Gastroesophageal sphincter (tissue), 3 donors: ENCODE data around the gene ADD2.

Source experiments
- POLR2A ChIP-seq, 2 donors: fragments of 450-650 bp; IDR thresholded peaks; one replicate each; pipeline ENCODE4 v1.6.1; 2017; ENCODE audit warnings: antibody characterized with exemption in 2 of 2, mild to moderate bottlenecking in 2 of 2, moderate library complexity in 1 of 2
- POLR2AphosphoS5 ChIP-seq: sonication (generic); formaldehyde crosslinking; IDR thresholded peaks from one replicate; pipeline ENCODE4 v1.6.1; 2017; ENCODE audit warnings: antibody characterized with exemption
- TF ChIP-seq, protein P1 (sequence below), 4 experiments: fragments of 200-600 bp in 2 of 4; fragments of 450-650 bp in 2 of 4; sonication (generic) in 1 of 4; IDR thresholded peaks; one replicate each; pipeline ENCODE4 v1.5.1; 2017 to 2019; ENCODE audit warnings: antibody characterized with exemption in 4 of 4, mild to moderate bottlenecking in 2 of 4, moderate library complexity in 2 of 4

DNA sequence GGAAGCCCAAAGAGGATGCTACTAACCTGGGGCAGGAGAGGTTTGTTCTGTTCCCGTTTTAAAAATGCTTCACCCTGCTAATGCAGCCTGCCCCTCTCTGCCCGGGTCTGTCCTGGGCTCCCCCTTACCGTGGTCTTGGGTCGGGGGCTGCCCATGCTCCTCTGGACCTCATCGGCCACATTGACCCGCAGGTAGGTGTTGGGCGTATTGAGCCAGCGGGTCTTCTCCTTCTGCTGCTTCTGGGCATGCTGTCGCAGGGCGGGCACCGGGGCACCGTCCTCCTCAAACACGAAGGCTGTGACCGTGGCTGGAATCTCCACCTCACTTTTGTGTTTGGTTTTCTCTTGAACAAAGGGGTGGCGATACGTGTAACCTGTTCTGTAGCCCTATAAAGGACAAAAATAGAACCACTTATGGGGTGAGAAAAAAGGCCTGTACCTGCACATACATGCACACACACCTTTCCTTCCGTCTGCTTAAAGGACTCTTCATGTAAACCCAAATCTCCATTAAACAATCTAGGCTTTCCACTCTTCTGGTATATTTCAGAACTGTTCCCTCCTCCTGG is 89.3 kb downstream of the ADD2 start:
- TF ChIP-seq POLR2A (IDR thresholded peaks at IDR 0.05) (no peak), POLR2AphosphoS5 (no peak)
- TF ChIP-seq, protein P1, sequence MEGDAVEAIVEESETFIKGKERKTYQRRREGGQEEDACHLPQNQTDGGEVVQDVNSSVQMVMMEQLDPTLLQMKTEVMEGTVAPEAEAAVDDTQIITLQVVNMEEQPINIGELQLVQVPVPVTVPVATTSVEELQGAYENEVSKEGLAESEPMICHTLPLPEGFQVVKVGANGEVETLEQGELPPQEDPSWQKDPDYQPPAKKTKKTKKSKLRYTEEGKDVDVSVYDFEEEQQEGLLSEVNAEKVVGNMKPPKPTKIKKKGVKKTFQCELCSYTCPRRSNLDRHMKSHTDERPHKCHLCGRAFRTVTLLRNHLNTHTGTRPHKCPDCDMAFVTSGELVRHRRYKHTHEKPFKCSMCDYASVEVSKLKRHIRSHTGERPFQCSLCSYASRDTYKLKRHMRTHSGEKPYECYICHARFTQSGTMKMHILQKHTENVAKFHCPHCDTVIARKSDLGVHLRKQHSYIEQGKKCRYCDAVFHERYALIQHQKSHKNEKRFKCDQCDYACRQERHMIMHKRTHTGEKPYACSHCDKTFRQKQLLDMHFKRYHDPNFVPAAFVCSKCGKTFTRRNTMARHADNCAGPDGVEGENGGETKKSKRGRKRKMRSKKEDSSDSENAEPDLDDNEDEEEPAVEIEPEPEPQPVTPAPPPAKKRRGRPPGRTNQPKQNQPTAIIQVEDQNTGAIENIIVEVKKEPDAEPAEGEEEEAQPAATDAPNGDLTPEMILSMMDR (IDR thresholded peaks at IDR 0.05) = no peak
